Activated CD8-positive, alpha-beta T cell treated with anti-CD3 and anti-CD28 coated beads for 36 hours (primary cell): ENCODE data around the gene CD1B. TPM values are rescaled to one million over a fixed set of nuclear protein-coding genes. Genes with fewer than 3 reads are reported as not detected.
A peak's percentile ranks its signal among the peaks of the same experiment; 100 is the strongest.
"Not testable (repeated sequence)": the region's sequence is repeated elsewhere in the genome, so short reads cannot be mapped to it uniquely, and the experiment has no call there.

Experiments used
- ATAC-seq: fragments of 200-7000 bp; cut with Tn5 transposase; one replicate; pipeline ENCODE4 v1.10.0; 2021; ENCODE audit warnings: mild to moderate bottlenecking, moderate library complexity
- CTCF ChIA-PET: fragments of 350-600 bp; sonication (Branson Sonifier 250); formaldehyde crosslinking; loops from one replicate; lab custom pipeline; 2021; ENCODE audit warnings: antibody characterized with exemption; lab: Charles Lee
- POLR2A ChIA-PET: fragments of 350-600 bp; sonication (Branson Sonifier 250); formaldehyde crosslinking; loops from one replicate; lab custom pipeline; 2021; ENCODE audit warnings: antibody characterized with exemption; lab: Charles Lee
- DNase-seq: peaks from one replicate; pipeline ENCODE4 v3.0.0-alpha.2; 2020
- H3K27ac Mint-ChIP-seq: one replicate; pipeline ENCODE4 v1.8.0; 2021; ENCODE audit warnings: mild to moderate bottlenecking, mixed read lengths
- H3K27me3 Mint-ChIP-seq: one replicate; pipeline ENCODE4 v1.8.0; 2021; ENCODE audit warnings: mixed read lengths
- H3K36me3 Mint-ChIP-seq: one replicate; pipeline ENCODE4 v1.8.0; 2021; ENCODE audit warnings: low read depth, mixed read lengths
- H3K4me1 Mint-ChIP-seq: one replicate; pipeline ENCODE4 v1.8.0; 2021; ENCODE audit warnings: low read depth, mixed read lengths
- H3K4me3 Mint-ChIP-seq: one replicate; pipeline ENCODE4 v1.8.0; 2021; ENCODE audit warnings: mild to moderate bottlenecking, moderate library complexity, mixed read lengths
- H3K9me3 Mint-ChIP-seq: one replicate; pipeline ENCODE4 v1.8.0; 2021; ENCODE audit warnings: mixed read lengths
- intact Hi-C: fragments of 100-400 bp; cut with micrococcal nuclease; formaldehyde crosslinking; loops from one replicate; pipeline ENCODE4 v1.10.0; 2022
- total RNA-seq, 2 experiments: library from RNA; stranded (reverse); gene quantifications; one replicate each; pipeline ENCODE4 v1.2.3, GENCODE V29; 2021
- TF ChIP-seq, protein P1 (sequence below): fragments of 200-600 bp; IDR thresholded peaks from one replicate; pipeline ENCODE4 v1.8.0; 2022; ENCODE audit warnings: antibody characterized with exemption, mild to moderate bottlenecking

The CD1B gene
- not detected for total RNA-seq

DNA sequence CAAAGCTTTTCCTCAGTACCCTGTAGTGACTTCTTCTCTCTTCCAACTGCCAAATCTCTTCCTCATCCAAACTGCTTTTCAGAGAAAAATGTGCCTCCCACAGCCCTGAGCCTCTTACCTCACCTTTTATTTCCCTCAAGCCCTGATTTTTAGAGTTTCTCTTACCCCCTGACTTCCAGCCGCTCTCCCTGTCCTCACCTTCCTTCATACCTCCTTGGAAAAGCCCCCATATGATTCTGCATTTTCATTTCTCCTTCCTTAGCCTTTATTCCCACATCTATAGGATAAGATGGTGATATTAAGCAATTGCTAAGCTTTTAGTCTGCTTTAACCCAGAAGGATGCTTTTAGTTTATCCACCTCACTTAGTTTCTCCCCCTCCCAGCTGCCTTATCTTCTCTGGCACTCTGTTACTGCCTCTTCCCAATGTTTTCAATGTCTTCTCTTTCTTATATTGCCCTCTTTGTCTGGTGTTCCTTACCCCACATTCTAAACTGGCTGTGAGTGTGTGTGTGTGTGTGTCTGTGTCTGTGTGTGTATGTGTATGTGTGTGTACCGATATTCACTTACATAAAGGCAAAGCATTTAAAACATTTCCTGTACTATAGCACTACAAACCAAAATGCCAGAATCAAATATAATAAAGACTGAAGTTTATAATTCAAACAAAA, at the start of gene CD1B:
TSS of gene CD1B (minus strand) at position 51 of the 670 bp plus-strand sequence. CDS start 108 bp downstream, outside the sequence.
- no peak for ATAC-seq
- intact Hi-C loops: no loop called here
- ChIA-PET POLR2A (no interaction called here), CTCF (interaction anchor here (1.8 kb wide), 1 partner anchor 127 kb away, joined by 6 read pairs; no protein-coding TSS in a partner anchor)
- TF ChIP-seq, protein P1, sequence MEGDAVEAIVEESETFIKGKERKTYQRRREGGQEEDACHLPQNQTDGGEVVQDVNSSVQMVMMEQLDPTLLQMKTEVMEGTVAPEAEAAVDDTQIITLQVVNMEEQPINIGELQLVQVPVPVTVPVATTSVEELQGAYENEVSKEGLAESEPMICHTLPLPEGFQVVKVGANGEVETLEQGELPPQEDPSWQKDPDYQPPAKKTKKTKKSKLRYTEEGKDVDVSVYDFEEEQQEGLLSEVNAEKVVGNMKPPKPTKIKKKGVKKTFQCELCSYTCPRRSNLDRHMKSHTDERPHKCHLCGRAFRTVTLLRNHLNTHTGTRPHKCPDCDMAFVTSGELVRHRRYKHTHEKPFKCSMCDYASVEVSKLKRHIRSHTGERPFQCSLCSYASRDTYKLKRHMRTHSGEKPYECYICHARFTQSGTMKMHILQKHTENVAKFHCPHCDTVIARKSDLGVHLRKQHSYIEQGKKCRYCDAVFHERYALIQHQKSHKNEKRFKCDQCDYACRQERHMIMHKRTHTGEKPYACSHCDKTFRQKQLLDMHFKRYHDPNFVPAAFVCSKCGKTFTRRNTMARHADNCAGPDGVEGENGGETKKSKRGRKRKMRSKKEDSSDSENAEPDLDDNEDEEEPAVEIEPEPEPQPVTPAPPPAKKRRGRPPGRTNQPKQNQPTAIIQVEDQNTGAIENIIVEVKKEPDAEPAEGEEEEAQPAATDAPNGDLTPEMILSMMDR: no peak
- Mint-ChIP-seq H3K36me3 (no peaks in the 10 kb centered on the region), H3K4me3 (no peak within 1 kb of the TSS), H3K27ac (no peak within 1 kb of the TSS), H3K4me1 (peaks cover 6% of the 10 kb centered on the region), H3K9me3 (no peaks in the 10 kb centered on the region), H3K27me3 (peaks cover 5% of the 10 kb centered on the region)
- no peak for DNase-seq

DNA sequence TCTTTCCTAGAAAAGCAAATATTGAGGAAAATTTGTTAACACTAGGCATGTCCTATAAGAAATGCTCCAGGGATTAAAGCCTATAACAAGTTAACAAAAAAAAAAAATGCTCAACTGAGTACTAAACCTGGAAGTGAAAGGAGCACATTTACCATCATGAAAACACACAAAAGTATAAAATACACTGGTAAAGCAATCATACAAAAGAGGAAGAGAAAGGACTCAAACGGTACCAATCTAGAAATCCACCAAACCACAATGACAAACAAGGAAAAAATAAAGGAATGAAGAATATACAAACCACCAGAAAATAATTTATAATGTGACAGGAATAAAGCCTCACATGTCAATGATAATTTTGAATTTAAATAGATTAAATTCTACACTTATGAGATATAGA, 43.5 kb upstream of the CD1B start:
- ATAC-seq: no peak
- POLR2A ChIA-PET: no interaction called here
- intact Hi-C loops: no loop called here
- CTCF ChIA-PET: no interaction called here
- no peak overlapping the region for H3K4me3 Mint-ChIP-seq
- no peak for DNase-seq
- H3K4me1 Mint-ChIP-seq: peaks cover 10% of the 10 kb centered on the region
- H3K27me3 Mint-ChIP-seq: peaks cover 17% of the 10 kb centered on the region
- peaks cover 1% of the 10 kb centered on the region for H3K36me3 Mint-ChIP-seq
- H3K9me3 Mint-ChIP-seq: peaks cover 12% of the 10 kb centered on the region
- no peak overlapping the region for H3K27ac Mint-ChIP-seq
- TF ChIP-seq, protein P1: no peak

DNA sequence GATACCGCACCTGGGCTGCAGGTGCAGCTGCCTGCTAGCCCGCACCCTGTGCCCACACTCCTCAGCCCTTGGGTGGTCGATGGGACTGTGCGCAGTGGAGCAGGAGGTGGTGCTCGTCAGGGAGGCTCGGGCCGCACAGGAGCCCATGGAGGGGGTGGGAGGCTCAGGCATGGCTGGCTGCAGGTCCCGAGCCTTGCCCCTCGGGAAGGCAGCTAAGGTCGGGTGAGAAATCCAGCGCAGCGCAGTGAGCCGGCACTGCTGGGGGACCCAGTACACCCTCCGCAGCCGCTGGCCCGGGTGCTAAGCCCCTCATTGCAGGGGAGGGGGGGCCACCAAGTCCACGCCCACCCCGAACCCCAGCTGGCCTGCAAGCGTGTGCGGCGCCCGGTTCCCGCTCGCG, 42.8 kb upstream of the CD1B start:
- CTCF ChIA-PET, POLR2A ChIA-PET, intact Hi-C loops, H3K4me1 Mint-ChIP-seq, ATAC-seq, DNase-seq, H3K4me3 Mint-ChIP-seq, H3K36me3 Mint-ChIP-seq, H3K27ac Mint-ChIP-seq: not testable (repeated sequence)
- H3K27me3 Mint-ChIP-seq: peaks cover 20% of the 10 kb centered on the region
- peaks cover 12% of the 10 kb centered on the region for H3K9me3 Mint-ChIP-seq

DNA sequence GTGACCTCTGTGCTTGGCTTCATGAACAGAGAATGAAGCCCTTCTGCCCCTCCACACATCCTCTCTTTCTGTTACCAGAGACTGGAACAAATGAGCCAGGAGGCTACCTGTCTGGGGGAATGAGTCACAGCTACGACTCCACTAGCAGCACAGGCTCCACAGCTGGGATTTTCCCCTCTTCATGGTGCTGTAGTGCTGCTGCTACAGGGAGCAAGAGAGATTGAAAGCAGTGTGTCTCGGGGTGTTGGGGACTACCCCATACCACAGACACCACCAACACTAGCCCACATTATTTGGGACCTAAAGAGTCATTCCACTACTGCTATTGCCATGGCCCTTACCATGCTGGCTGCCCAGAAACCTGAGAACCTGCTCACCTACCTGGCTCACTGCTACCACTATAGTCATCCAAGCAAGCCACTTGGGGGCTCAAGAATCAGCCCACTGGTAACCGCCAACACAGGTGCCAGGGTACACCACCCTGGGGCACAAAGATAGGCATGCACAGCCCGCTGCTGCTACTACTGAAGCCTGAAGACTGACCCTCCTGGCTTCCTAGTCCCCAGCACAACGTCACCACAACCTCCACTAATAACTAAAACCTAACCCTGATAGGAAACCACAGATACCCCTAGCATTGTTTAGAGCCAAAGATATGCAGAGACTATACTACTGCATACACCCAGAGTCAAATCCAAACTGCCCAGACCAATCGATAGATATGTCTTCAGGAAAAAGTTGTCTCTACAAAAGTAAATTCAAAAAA, 40.0 kb upstream of the CD1B start:
- H3K27me3 Mint-ChIP-seq: peaks cover 14% of the 10 kb centered on the region
- ChIA-PET CTCF (no interaction called here), POLR2A (no interaction called here)
- intact Hi-C loops: no loop called here
- peaks cover 10% of the 10 kb centered on the region for H3K4me1 Mint-ChIP-seq
- H3K4me3 Mint-ChIP-seq: no peak overlapping the region
- ATAC-seq (peak; percentile 99), DNase-seq (peak; percentile 74)
- peaks cover 12% of the 10 kb centered on the region for H3K9me3 Mint-ChIP-seq
- no peak overlapping the region for H3K27ac Mint-ChIP-seq
- H3K36me3 Mint-ChIP-seq: peaks cover 1% of the 10 kb centered on the region
- TF ChIP-seq, protein P1: no peak

DNA sequence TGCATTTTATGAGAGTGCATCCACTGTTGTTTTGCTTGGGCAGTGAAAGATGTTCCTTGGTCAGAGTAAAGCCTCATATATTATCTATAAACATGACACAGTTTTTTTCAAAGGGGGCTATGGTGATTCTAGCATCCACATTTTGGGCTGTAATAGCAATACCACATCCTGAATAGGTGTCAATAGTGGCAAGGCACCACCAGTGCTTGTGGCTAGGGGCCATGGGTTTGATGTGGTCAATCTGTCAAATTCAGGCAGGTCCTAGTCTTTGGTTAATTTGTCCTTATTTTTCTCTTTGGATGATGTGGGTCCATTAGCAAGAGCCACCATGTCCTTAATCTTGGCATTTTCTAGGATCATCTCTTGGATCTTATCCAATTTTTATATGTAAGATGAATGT, 35.5 kb upstream of the CD1B start:
- POLR2A ChIA-PET: no interaction called here
- Mint-ChIP-seq H3K27me3 (peaks cover 12% of the 10 kb centered on the region), H3K4me1 (peaks cover 10% of the 10 kb centered on the region), H3K4me3 (no peak overlapping the region), H3K36me3 (no peaks in the 10 kb centered on the region), H3K27ac (no peak overlapping the region), H3K9me3 (peaks cover 3% of the 10 kb centered on the region)
- intact Hi-C loops: no loop called here
- ATAC-seq (no peak), DNase-seq (no peak)
- TF ChIP-seq, protein P1: no peak
- CTCF ChIA-PET: no interaction called here
